GM12891 (cell line): ENCODE data around the gene NLN.

Experiments used
- POLR2A ChIP-seq: IDR thresholded peaks from 2 replicates; pipeline ENCODE4 v1.6.1; 2011; ENCODE audit warnings: low read depth, low read length, control low read depth
- TAF1 ChIP-seq: IDR thresholded peaks from 2 replicates; pipeline ENCODE4 v1.6.1; 2011; ENCODE audit warnings: low read depth, low read length, control low read depth

DNA sequence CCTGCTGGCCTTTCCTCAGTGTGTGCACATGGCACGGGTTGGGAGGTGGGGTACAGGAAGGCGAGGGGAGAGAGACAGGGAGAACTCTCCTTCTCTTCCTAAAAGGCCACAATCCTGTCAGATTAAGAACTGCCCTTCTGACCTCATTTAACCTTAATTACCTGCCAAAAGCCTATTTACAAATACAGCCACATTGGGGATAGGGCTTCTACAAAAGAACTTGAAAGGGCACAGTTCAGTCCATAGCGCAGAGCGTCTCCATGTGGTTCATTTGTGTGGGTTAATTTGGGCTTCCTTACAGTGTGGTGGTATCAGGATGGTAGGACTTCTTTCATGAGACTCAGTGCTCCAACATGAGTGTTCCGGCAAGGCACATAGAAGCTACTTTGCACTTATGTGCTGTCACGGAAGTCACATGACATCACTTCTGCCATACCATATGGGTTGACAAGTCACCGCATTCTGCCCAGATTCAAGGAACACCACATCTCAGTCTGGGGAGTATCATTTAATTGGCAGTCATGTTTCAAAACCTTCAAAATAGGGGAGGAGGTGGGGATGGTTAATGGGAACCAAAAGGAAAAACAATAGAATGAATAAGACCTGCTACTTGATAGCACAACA, 46.8 kb downstream of the NLN start:
- no peak for TF ChIP-seq TAF1
- TF ChIP-seq POLR2A = no peak
